Pancreas (tissue), 10 donors: ENCODE measurements around the gene B4GALNT4. TPM values are rescaled to one million over a fixed set of nuclear protein-coding genes. Genes with fewer than 3 reads are reported as not detected.

ENCODE experiments used
- ATAC-seq, 4 donors: fragments of 200-7000 bp; cut with Tn5 transposase; one replicate each; pipeline versions ENCODE4 v1.8.0 to v1.9.1; 2020; ENCODE audit warnings: mild to moderate bottlenecking in 4 of 4, moderate library complexity in 4 of 4
- DNase-seq, 6 donors: peaks; one replicate each; pipeline ENCODE4 v3.0.0-alpha.2; 2020
- FAIRE-seq: peaks from 2 replicates; lab custom pipeline; 2012; peaks lifted over from hg19 to GRCh38; lab: Jason Lieb, UNC
- H3K27ac ChIP-seq, 4 donors: fragments of 200-600 bp; sonication (generic); 1 replicate in 3 of 4; 2 replicates in 1 of 4; pipeline versions ENCODE4 v1.5.0 to v1.8.0; 2020
- H3K27me3 ChIP-seq, 4 donors: fragments of 200-600 bp; one replicate each; pipeline ENCODE4 v1.8.0; 2021
- H3K36me3 ChIP-seq, 3 donors: fragments of 200-600 bp; sonication (generic) in 1 of 3; one replicate each; pipeline versions ENCODE4 v1.5.0 to v1.8.0; 2020 to 2021
- H3K4me1 ChIP-seq, 3 donors: fragments of 200-600 bp; one replicate each; pipeline ENCODE4 v1.8.0; 2021
- H3K4me3 ChIP-seq, 4 donors: fragments of 200-600 bp; sonication (generic) in 2 of 4; one replicate each; pipeline versions ENCODE4 v1.5.0 to v1.8.0; 2020 to 2021
- H3K9me3 ChIP-seq, 4 donors: fragments of 200-600 bp; one replicate each; pipeline ENCODE4 v1.8.0; 2021
- WGBS, 2 donors: extraction: QIAGEN DNeasy Blood & Tissue Kit; methylation state at CpG; one replicate each; pipeline ENCODE4 v1.1.7; 2013; 5-methylcytosine and 5-hydroxymethylcytosine counted together
- intact Hi-C, 3 donors: fragments of 100-400 bp; cut with DNase I; formaldehyde crosslinking; loops; one replicate each; pipeline versions ENCODE4 v1.11.1 to v1.14.2; 2022
- polyA plus RNA-seq, 2 donors: library from polyadenylated mRNA; stranded (reverse); fragments of 200-250 nt; gene quantifications; one replicate each; pipeline ENCODE4 v1.2.3, GENCODE V29; 2013
- total RNA-seq, 6 donors: library from RNA; stranded (reverse); fragmentation: NEBNext Ultra II Directional in 4 of 6; extraction: Animal tissue kit (Norgen Biotek cat#: 25700) in 4 of 6; gene quantifications; one replicate each; pipeline versions ENCODE4 v1.2.1 to v1.2.4, GENCODE V29; 2021 to 2023
- TF ChIP-seq, protein P1 (sequence below), 4 donors: fragments of 200-600 bp; sonication (generic) in 3 of 4; IDR thresholded peaks; one replicate each; pipeline versions ENCODE4 v1.5.0 to v1.8.0; 2021; ENCODE audit warnings: antibody characterized with exemption in 4 of 4
- donor health status: healthy with polysubstance abuse.
- donor health status: DM: no; HTN: no; CAD: no; lungs with moderate emphysema.
- donor health status: DM: no; HTN: no; CAD: no.
- donor health status: control.
- donor health status: control.
- donor health status: Bipolar disorder and iron deficiency.
- donor health status: DM: yes; HTN: yes; CAD: no.
- donor health status: DM: no; HTN: no; CAD: no.
- donor health status: DM: no; HTN: no; CAD: no.
- donor health status: DM: yes; HTN: yes; CAD: no.

Gene B4GALNT4
- total and polyA plus RNA-seq, 8 donors: 0.95 to 25.9 (median 2.0) TPM

- H3K4me1 ChIP-seq: peaks cover 0 to 4% (median 0%) of the 10 kb centered on the region in 3 donors
- TF ChIP-seq, protein P1, sequence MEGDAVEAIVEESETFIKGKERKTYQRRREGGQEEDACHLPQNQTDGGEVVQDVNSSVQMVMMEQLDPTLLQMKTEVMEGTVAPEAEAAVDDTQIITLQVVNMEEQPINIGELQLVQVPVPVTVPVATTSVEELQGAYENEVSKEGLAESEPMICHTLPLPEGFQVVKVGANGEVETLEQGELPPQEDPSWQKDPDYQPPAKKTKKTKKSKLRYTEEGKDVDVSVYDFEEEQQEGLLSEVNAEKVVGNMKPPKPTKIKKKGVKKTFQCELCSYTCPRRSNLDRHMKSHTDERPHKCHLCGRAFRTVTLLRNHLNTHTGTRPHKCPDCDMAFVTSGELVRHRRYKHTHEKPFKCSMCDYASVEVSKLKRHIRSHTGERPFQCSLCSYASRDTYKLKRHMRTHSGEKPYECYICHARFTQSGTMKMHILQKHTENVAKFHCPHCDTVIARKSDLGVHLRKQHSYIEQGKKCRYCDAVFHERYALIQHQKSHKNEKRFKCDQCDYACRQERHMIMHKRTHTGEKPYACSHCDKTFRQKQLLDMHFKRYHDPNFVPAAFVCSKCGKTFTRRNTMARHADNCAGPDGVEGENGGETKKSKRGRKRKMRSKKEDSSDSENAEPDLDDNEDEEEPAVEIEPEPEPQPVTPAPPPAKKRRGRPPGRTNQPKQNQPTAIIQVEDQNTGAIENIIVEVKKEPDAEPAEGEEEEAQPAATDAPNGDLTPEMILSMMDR (IDR thresholded peaks at IDR 0.05): no peak
- intact Hi-C loops: no loop called here
- H3K27me3 ChIP-seq: peaks cover 0 to 15% (median 0%) of the 10 kb centered on the region in 4 donors
- no peak overlapping the region for H3K27ac ChIP-seq
- no peaks in the 10 kb centered on the region for H3K36me3 ChIP-seq
- no peaks in the 10 kb centered on the region for H3K9me3 ChIP-seq
- no peak overlapping the region for H3K4me3 ChIP-seq
- DNase-seq (no peak), ATAC-seq (no peak), FAIRE-seq (no peak)
- WGBS, 2 donors: 85 to 89% methylated on average over 22 of the region's 22 CpGs
Observed at GRCh38 chr11:364991-365725, 4.1 kb upstream of the B4GALNT4 start.

DNA sequence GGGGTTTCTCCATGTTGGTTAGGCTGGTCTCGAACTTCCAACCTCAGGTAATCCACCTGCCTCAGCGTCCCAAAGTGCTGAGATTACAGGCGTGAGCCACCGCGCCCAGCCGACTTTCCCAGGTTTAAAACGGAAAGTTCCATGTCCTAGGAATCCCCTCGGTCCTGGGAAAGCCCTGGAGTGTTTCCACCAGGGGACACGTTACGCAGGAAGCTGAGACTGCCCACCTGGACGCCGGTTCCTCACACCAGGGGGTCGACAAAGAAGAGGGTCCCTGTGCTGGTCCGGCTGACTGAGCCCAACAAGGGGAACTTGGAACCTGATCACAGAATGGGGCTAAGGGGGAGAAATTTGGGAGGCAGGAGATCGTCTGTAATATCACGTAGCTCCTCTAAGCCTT is 3.5 kb upstream of the B4GALNT4 start:
- Histone ChIP-seq H3K4me1 (peaks cover 0 to 4% (median 0%) of the 10 kb centered on the region in 3 donors), H3K27me3 (peaks cover 0 to 15% (median 0%) of the 10 kb centered on the region in 4 donors), H3K4me3 (no peak overlapping the region), H3K36me3 (no peaks in the 10 kb centered on the region), H3K9me3 (no peaks in the 10 kb centered on the region), H3K27ac (no peak overlapping the region)
- ATAC-seq (no peak), FAIRE-seq (no peak), DNase-seq (no peak)
- TF ChIP-seq, protein P1 (IDR thresholded peaks at IDR 0.05): no peak
- intact Hi-C loops: no loop called here
- whole genome bisulfite sequencing, 2 donors: 65 to 73% methylated on average over 15 to 16 of the region's 16 CpGs

DNA sequence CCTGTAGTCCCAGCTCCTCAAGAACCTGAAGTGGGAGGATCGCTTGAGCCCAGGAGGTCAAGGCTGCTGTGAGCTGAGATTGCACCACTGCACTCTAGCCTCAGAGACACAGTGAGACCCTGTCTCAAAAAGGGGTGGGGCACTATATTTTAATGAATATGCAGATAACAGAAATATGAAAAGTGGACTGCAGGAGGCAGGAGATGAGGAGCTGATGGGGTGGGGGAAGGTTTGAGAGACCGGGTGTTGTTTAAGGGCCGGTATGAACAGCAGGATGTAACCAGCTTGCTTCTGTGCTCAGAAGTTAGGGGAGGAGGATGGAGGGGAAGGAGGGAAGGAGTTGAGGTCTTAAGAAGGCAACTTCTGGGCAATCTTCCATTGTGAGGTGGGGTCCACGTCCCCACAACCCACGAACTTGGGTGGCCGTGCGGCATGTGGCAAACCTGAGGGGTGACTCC is 1.3 kb upstream of the B4GALNT4 start:
- Histone ChIP-seq H3K36me3 (no peaks in the 10 kb centered on the region), H3K4me1 (peaks cover 0 to 4% (median 0%) of the 10 kb centered on the region in 3 donors), H3K27ac (no peak overlapping the region), H3K27me3 (peaks cover 0 to 15% (median 0%) of the 10 kb centered on the region in 4 donors), H3K9me3 (no peaks in the 10 kb centered on the region), H3K4me3 (no peak overlapping the region)
- ATAC-seq: no peak
- no peak for FAIRE-seq
- intact Hi-C loops: no loop called here
- TF ChIP-seq, protein P1 (IDR thresholded peaks at IDR 0.05): no peak
- WGBS, 2 donors: 30 to 43% methylated on average over 7 of the region's 7 CpGs
- DNase-seq: no peak

DNA sequence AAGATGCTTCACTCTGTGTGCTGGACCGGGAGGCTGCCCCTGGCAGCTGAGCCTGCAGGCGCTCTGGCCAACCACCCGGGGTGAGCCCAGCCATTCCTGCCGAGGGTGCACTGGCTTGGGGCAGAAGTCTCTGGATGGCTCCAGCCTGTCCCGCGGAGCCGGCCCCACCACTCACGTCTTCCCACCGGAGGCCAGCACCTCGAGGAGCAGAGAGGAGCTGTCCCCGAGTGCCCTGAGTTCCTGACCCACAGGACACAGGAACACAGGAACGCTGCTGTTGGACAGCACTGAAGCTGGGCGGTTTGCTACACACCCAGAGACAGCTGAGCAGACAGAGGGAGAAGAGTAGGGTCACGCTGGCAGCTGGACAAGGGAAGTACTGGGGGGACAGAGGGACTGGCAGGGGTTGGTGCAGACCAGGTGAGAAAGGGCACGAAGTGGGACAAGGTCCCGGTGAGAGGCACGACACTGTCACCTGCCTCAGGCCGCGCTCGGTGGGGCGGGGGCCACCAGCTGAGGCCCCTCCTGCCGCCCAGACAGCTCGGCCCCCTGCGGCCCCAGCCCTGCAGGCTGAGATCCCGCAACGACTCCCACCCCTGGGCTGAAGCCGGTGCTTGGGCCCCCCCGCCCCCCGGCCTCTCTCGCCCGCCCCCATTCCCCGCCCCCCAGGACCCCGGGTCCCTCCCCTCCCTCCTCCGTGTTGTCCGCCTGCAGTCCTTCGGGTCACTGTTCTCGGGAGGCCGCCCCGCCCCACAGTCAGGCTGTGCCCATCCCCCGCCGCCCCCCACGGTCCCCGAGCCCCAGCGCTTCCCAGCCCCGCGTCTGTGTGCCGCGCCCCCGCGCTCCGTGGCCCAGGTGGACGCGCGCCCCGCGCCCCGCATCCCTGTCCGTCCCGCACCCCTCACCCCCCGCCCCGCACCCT is 624 bp upstream of the B4GALNT4 start:
- no peak overlapping the region for H3K27ac ChIP-seq
- H3K4me1 ChIP-seq: peaks cover 0 to 4% (median 0%) of the 10 kb centered on the region in 3 donors
- H3K9me3 ChIP-seq: no peaks in the 10 kb centered on the region
- FAIRE-seq: no peak
- intact Hi-C loops: no loop called here
- peak in 3 of 4 donors; percentile 21 to 37 (median 24) for ATAC-seq
- TF ChIP-seq, protein P1 (IDR thresholded peaks at IDR 0.05): no peak
- DNase-seq: peak in 2 of 6 donors; percentile 43 to 78
- 3 to 4% methylated on average over 26 to 60 of the region's 61 CpGs for WGBS, 2 donors
- H3K27me3 ChIP-seq: peaks cover 0 to 15% (median 0%) of the 10 kb centered on the region in 4 donors
- H3K4me3 ChIP-seq: peak overlapping the region in 2 of 4 donors; percentile 17 to 18
- no peaks in the 10 kb centered on the region for H3K36me3 ChIP-seq
